Body of pancreas (tissue), 4 donors: ENCODE measurements around the gene SIL1.

Experiments
- CTCF ChIP-seq, 7 experiments: fragments of 450-650 bp in 4 of 7; fragments of 200-600 bp in 3 of 7; sonication (generic) in 3 of 7; IDR thresholded peaks; one replicate each; pipeline ENCODE4 v1.5.1; 2016 to 2019; ENCODE audit warnings: antibody characterized with exemption in 7 of 7
- POLR2A ChIP-seq, 3 donors: fragments of 450-650 bp; IDR thresholded peaks; one replicate each; pipeline ENCODE4 v1.6.1; 2016; ENCODE audit warnings: antibody characterized with exemption in 3 of 3, mild to moderate bottlenecking in 2 of 3

- no peak for TF ChIP-seq POLR2A (IDR thresholded peaks at IDR 0.05)
- TF ChIP-seq CTCF (IDR thresholded peaks at IDR 0.05), result no peak
Observed at GRCh38 chr5:138954257-138955012, 243.7 kb downstream of the SIL1 start.
